CD4-positive, alpha-beta T cell (primary cell): Measurements from ENCODE around the gene CKB. TPM values are rescaled to one million over a fixed set of nuclear protein-coding genes. Genes with fewer than 3 reads are reported as not detected.
A peak's percentile ranks its signal among the peaks of the same experiment; 100 is the strongest.

Source experiments
- ATAC-seq: fragments of 200-7000 bp; cut with Tn5 transposase; one replicate; pipeline ENCODE4 v1.10.0; 2022; ENCODE audit warnings: mild to moderate bottlenecking; ENCODE audit not compliant: poor library complexity
- CTCF ChIA-PET: fragments of 350-600 bp; sonication (Branson Sonifier 250); formaldehyde crosslinking; loops from one replicate; lab custom pipeline; 2021; ENCODE audit warnings: antibody characterized with exemption, inconsistent platforms; lab: Charles Lee
- POLR2A ChIA-PET: fragments of 350-600 bp; sonication (Branson Sonifier 250); formaldehyde crosslinking; loops from one replicate; lab custom pipeline; 2021; ENCODE audit warnings: antibody characterized with exemption, inconsistent platforms; lab: Charles Lee
- DNase-seq, 14 experiments: peaks; one replicate each; pipeline ENCODE4 v3.0.0-alpha.2; 2013 to 2020; ENCODE audit warnings: mixed read lengths in 2 of 14
- H3K27ac ChIP-seq, 2 donors: one replicate each; pipeline versions ENCODE4 v1.5.1 to v1.7.0; 2013; ENCODE audit warnings: low read length in 2 of 2, low read depth in 1 of 2, mild to moderate bottlenecking in 1 of 2
- H3K27me3 ChIP-seq, 2 experiments: 1 replicate in 1 of 2; 2 replicates in 1 of 2; pipeline versions ENCODE4 v1.6.1 to v1.7.0; 2013; ENCODE audit warnings: low read length in 2 of 2, control low read depth in 1 of 2, mild to moderate bottlenecking in 1 of 2, moderate library complexity in 1 of 2; ENCODE audit not compliant: insufficient read depth in 2 of 2, control insufficient read depth in 1 of 2
- H3K36me3 ChIP-seq: one replicate; pipeline ENCODE4 v1.6.1; 2013; ENCODE audit warnings: low read length, control low read depth; ENCODE audit not compliant: insufficient read depth
- H3K4me1 ChIP-seq: one replicate; pipeline ENCODE4 v1.6.1; 2013; ENCODE audit warnings: low read length, control low read depth; ENCODE audit not compliant: insufficient read depth
- H3K4me3 ChIP-seq: one replicate; pipeline ENCODE4 v1.5.1; 2013; ENCODE audit warnings: mild to moderate bottlenecking, low read length, moderate library complexity
- H3K9me3 ChIP-seq, 2 experiments: 1 replicate in 1 of 2; 2 replicates in 1 of 2; pipeline versions ENCODE4 v1.6.1 to v1.7.0; 2013; ENCODE audit warnings: low read length in 2 of 2, mild to moderate bottlenecking in 2 of 2, control low read depth in 1 of 2, moderate library complexity in 1 of 2; ENCODE audit not compliant: control insufficient read depth in 1 of 2, insufficient read depth in 1 of 2
- H3K27ac Mint-ChIP-seq: one replicate; pipeline ENCODE4 v1.8.0; 2020; ENCODE audit warnings: mixed read lengths
- H3K27me3 Mint-ChIP-seq: one replicate; pipeline ENCODE4 v1.8.0; 2021; ENCODE audit warnings: mixed read lengths
- H3K36me3 Mint-ChIP-seq: one replicate; pipeline ENCODE4 v1.8.0; 2021; ENCODE audit warnings: low read depth, mixed read lengths
- H3K4me1 Mint-ChIP-seq: one replicate; pipeline ENCODE4 v1.8.0; 2021; ENCODE audit warnings: low read depth, mixed read lengths
- H3K4me3 Mint-ChIP-seq: one replicate; pipeline ENCODE4 v1.8.0; 2020; ENCODE audit warnings: mild to moderate bottlenecking, mixed read lengths
- H3K9me3 Mint-ChIP-seq: one replicate; pipeline ENCODE4 v1.8.0; 2020; ENCODE audit warnings: mixed read lengths
- CTCF ChIP-seq: fragments of 200-600 bp; IDR thresholded peaks from one replicate; pipeline ENCODE4 v1.8.0; 2022; ENCODE audit warnings: antibody characterized with exemption, mild to moderate bottlenecking
- intact Hi-C, 2 experiments: fragments of 100-400 bp; cut with DNase I in 1 of 2; cut with micrococcal nuclease in 1 of 2; formaldehyde crosslinking; loops; one replicate each; pipeline versions ENCODE4 v1.15.1 to v1.9.0; 2023 to 2025; cut with DNase I, micrococcal nuclease
- total RNA-seq, 174 experiments: library from RNA in 2 of 174; stranded (reverse) in 2 of 174; gene quantifications; one replicate each; pipeline ENCODE4 v1.2.3 and lab custom pipeline; 2021 to 2026

Gene CKB
- total RNA-seq, 2 experiments from 2014 or later: 5.8 to 6.6 TPM

- Mint-ChIP-seq H3K9me3 (no peaks in the 10 kb centered on the region), H3K4me3 (no peak overlapping the region), H3K27me3 (no peaks in the 10 kb centered on the region), H3K27ac (no peak overlapping the region), H3K36me3 (peaks cover 74% of the 10 kb centered on the region), H3K4me1 (peaks cover 16% of the 10 kb centered on the region)
- H3K27me3 ChIP-seq: no peaks in the 10 kb centered on the region
- DNase-seq (no peak), ATAC-seq (no peak)
- peaks cover 65% of the 10 kb centered on the region for H3K36me3 ChIP-seq
- ChIA-PET POLR2A (no interaction called here), CTCF (interaction anchor here (1.0 kb wide), 1 partner anchor 44 kb away, joined by 3 read pairs; no protein-coding TSS in a partner anchor)
- H3K4me1 ChIP-seq: peaks cover 7% of the 10 kb centered on the region
- no peak overlapping the region for H3K4me3 ChIP-seq
- TF ChIP-seq CTCF: no peak
- H3K27ac ChIP-seq: no peak overlapping the region
- intact Hi-C loops: no loop called here
- H3K9me3 ChIP-seq: no peaks in the 10 kb centered on the region
Measured at GRCh38 chr14:103502877-103503276, 19.8 kb downstream of the CKB start.

- Mint-ChIP-seq H3K27me3 (no peaks in the 10 kb centered on the region), H3K9me3 (no peaks in the 10 kb centered on the region), H3K36me3 (peaks cover 70% of the 10 kb centered on the region), H3K4me1 (peaks cover 16% of the 10 kb centered on the region), H3K27ac (peak overlapping the region; percentile 30), H3K4me3 (no peak overlapping the region)
- ATAC-seq (no peak), DNase-seq (no peak)
- intact Hi-C loops: no loop called here
- Histone ChIP-seq H3K27ac (peak overlapping the region in 1 of 2 donors; percentile 3), H3K4me1 (peaks cover 7% of the 10 kb centered on the region), H3K9me3 (no peaks in the 10 kb centered on the region), H3K36me3 (peaks cover 67% of the 10 kb centered on the region), H3K27me3 (no peaks in the 10 kb centered on the region), H3K4me3 (no peak overlapping the region)
- ChIA-PET CTCF (interaction anchor here (1.0 kb wide), 1 partner anchor 45 kb away, joined by 3 read pairs; no protein-coding TSS in a partner anchor), POLR2A (no interaction called here)
- TF ChIP-seq CTCF: no peak
Measured at GRCh38 chr14:103501921-103502669, 20.5 kb downstream of the CKB start.

- no peak for ATAC-seq
- Histone ChIP-seq H3K4me3 (no peak overlapping the region), H3K27me3 (no peaks in the 10 kb centered on the region), H3K9me3 (no peaks in the 10 kb centered on the region), H3K4me1 (peaks cover 7% of the 10 kb centered on the region), H3K27ac (peak overlapping the region in 1 of 2 donors; percentile 3), H3K36me3 (peaks cover 67% of the 10 kb centered on the region)
- H3K36me3 Mint-ChIP-seq: peaks cover 66% of the 10 kb centered on the region
- TF ChIP-seq CTCF: no peak
- peaks cover 16% of the 10 kb centered on the region for H3K4me1 Mint-ChIP-seq
- DNase-seq: no peak
- ChIA-PET CTCF (interaction anchor here (1.2 kb wide), 1 partner anchor 60 kb away, joined by 7 read pairs; no protein-coding TSS in a partner anchor), POLR2A (no interaction called here)
- H3K27me3 Mint-ChIP-seq: no peaks in the 10 kb centered on the region
- peak overlapping the region; percentile 30 for H3K27ac Mint-ChIP-seq
- no peaks in the 10 kb centered on the region for H3K9me3 Mint-ChIP-seq
- intact Hi-C loops: no loop called here
- no peak overlapping the region for H3K4me3 Mint-ChIP-seq
Measured at GRCh38 chr14:103501041-103501870, 21.4 kb downstream of the CKB start.
